Measurements from ENCODE around the gene HAO1.

DNA sequence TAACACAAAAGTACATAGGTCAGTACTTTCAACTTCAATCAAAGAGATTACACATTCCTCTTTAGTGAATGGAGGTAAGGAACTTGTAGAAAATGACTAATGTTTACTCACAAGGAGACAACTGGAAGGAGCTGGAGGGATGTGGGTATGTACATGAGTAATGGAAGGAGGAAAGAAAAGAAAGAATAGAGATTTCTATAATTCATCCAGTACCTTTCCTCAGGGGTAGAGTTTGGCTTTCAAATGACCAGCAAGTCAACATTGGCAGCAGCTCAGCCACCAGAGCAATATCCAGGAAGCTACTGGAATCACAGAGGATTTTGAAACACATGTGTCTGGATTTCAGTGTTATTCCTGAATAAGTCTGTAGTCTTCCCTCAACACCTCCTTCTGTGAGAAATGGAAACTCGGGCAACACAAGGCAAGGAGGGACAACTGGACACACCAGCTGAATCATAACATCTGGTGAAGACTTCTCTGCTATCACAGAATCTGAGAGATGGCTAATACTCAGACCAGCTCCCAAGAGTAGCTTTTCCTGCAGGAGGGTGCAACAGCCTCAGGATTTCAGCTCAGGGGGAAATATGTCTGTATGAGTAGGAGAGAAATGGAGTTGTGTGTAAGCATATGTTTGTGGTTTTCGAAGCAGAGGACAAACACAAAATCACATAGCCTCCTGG, 98.8 kb downstream of the HAO1 start:
- TF ChIP-seq, protein P1, sequence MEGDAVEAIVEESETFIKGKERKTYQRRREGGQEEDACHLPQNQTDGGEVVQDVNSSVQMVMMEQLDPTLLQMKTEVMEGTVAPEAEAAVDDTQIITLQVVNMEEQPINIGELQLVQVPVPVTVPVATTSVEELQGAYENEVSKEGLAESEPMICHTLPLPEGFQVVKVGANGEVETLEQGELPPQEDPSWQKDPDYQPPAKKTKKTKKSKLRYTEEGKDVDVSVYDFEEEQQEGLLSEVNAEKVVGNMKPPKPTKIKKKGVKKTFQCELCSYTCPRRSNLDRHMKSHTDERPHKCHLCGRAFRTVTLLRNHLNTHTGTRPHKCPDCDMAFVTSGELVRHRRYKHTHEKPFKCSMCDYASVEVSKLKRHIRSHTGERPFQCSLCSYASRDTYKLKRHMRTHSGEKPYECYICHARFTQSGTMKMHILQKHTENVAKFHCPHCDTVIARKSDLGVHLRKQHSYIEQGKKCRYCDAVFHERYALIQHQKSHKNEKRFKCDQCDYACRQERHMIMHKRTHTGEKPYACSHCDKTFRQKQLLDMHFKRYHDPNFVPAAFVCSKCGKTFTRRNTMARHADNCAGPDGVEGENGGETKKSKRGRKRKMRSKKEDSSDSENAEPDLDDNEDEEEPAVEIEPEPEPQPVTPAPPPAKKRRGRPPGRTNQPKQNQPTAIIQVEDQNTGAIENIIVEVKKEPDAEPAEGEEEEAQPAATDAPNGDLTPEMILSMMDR (IDR thresholded peaks at IDR 0.05) = no peak
- TF ChIP-seq EZH2 (IDR thresholded peaks at IDR 0.05) (no peak), EZH2phosphoT487 (IDR thresholded peaks at IDR 0.05) (no peak)
